Measurements from ENCODE around the gene NR6A1.

Gene NR6A1

GRCh38 chr9:124685217-124685616, 85.9 kb downstream of the NR6A1 start:
- no peak for DNase-seq

DNA sequence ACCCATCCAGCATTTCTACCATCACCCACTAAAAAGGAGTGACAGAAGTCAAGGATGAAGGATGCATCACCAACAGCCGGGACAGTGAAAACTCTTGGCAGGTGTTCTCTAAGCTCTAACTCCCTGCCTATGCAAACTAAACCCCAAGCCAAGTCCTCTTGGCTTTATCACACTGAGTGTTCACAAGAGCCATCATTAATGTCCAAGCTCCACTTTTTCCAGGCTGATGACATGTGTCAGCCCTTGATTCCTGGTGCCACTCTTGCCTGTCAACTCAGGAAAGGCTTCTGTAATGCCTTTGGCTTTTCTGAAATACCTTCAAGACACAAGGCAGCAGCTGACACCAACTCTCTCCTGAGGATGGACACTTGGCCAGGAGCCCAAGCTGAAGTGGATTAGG, 86.9 kb downstream of the NR6A1 start:
- DNase-seq = no peak

DNA sequence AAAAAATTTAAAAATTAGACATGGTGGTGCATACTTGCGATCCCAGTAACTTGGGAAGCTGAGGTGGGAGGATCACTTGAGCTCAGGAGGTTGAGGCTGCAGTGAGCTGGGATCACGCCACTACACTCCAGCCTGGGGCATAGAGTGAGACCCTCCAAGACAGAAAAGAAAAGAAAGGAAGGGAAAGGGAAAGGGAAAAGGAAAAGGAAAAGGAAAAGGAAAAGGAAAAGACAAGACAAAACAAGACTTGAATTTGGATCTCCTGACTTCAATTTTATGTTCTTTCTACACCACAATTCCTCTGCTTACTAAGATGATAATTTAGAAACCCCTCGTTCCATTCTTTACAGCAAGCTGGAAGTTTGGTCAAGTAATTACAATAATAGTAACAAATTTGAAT, 88.1 kb downstream of the NR6A1 start:
- DNase-seq = no peak

DNA sequence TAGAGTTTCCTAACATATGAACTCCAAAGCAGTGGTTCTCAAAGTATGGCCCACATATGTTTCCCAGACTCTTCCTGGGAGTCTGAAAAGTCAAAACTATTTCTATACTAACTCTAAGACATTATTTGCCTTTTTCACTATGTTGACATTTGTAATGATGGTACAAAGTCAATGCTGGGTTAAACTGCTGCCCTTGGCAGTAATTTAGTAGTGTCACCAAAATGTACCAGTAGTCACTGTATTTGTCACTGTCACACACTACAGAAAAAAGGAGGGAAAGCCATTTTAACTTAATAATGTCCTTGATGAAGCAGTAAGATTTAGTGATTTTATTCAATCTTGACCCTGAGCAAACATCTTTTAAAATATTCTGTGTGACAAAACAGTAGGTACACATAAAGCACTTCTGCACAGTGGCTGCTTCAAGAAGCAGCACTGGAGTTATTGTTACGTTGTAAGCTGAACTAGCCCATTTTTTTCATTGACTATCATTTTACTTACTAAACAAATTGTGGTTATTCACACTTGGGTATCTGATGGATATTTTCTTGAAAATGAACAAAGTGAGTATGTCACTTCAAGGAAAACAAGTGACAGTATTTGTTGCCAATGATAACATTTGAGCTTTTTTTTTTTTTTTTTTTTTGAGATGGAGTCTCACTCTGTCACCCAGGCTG, 90.3 kb downstream of the NR6A1 start:
- no peak for DNase-seq

GRCh38 chr9:124680049-124680448, 91.1 kb downstream of the NR6A1 start:
- no peak for DNase-seq

DNA sequence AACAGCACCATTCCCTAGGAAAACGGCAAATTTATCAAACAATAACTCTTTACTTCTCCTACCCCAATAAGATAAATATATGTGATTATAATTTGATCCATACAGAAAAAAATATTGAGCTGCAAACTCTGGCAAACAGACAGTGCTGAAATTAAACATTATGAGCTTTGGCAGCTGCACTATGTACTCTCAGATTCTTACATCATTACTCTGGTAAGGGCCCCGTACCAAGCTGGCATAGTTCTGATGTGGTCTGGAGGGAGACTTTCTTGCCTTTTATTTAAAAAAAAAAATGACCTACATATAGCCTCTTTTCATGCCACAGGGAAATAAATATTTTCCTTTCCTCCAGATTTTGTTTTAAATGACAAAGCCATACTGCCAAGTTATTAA, 95.0 kb downstream of the NR6A1 start:
- no peak for DNase-seq

GRCh38 chr9:124675261-124676158, 95.6 kb downstream of the NR6A1 start:
- no peak for DNase-seq

DNA sequence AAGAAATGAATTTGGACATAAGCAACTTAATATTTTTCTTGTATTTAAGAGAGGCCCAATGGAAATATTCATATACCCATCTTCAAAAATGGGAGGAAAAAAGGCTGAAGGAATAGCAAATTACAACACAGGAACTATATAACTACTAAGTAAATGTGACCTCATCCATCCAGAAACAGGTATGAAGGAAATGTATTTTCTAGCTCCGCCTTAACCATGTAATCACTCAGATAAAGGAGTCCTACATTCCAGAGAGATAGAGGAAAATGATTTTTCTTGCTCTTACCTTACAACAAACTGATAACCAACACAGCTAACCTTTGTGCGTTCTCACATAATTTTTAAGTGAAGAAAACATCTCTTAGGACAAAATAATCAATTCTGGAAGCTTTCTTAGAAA, 96.5 kb downstream of the NR6A1 start:
- no peak for DNase-seq

GRCh38 chr9:124673063-124673462, 98.0 kb downstream of the NR6A1 start:
- DNase-seq = no peak

- no peak for DNase-seq
Measured at GRCh38 chr9:124671861-124672260, 99.2 kb downstream of the NR6A1 start.

DNA sequence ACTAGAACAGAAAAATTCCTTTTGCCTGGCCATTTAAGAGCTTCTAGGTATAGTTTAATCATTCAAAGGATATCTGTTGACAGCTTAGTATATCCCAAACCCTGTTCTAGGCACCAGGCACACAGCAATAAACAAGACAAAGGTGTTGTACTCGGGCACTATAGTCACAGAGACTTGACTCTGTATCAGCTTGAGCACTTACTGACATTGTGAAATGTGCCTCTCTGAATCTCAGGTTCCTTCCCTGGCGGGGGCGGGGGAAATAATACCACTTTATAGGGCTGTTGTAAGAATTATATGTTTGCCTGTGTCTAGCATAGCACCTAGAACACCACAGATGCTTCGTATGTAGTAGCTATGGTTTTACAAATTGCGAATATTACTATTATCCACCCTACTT, 104.5 kb downstream of the NR6A1 start:
- DNase-seq = no peak

DNA sequence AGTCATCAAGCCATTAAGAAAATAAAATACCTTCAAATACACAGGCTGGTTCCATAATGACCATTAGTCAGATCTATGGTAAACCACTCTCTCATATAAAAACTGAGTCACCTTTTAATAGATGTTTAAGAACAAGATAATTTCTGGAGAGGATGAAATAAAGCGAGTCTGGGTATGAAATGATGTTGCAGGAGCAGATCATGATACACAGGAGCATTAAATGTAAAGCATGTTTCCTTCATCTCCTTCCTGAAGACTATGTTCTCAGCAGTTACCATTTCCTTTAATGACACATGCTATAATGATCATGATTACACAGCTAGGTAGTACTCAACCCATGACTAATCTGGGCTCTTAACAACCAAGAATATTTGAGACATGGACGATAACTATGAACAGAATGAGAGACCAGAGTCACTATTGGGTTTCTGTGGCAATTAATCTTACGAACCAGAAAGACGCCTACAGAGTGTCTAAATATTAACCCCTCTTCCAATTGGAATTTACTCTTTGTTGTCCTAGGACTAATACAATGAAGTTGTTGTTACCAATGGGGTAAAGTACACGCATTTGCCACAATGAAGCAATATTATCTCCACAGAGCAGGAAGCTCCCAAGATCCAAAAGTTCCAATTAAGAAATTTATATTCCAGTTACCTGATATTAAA, 105.6 kb downstream of the NR6A1 start:
- no peak for DNase-seq

DNA sequence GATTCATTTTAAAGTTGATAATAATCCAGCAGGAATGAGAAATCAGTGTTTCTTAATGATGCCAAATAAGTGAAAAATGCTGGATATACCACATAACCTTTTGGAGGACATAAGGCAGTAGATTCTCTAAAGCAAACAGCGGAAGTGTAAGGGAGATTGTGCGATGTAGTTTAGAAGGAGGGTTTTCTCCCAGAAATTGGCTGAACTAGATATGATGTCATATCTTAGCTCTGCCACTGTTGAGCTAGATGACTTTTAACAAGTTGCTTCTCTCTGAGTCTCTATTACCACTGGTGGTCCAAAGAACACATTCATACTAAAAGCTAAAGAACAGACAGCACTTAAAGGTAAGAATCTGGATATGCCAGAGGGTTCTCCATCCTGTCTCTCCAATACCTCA, 107.0 kb downstream of the NR6A1 start:
- DNase-seq = no peak

DNA sequence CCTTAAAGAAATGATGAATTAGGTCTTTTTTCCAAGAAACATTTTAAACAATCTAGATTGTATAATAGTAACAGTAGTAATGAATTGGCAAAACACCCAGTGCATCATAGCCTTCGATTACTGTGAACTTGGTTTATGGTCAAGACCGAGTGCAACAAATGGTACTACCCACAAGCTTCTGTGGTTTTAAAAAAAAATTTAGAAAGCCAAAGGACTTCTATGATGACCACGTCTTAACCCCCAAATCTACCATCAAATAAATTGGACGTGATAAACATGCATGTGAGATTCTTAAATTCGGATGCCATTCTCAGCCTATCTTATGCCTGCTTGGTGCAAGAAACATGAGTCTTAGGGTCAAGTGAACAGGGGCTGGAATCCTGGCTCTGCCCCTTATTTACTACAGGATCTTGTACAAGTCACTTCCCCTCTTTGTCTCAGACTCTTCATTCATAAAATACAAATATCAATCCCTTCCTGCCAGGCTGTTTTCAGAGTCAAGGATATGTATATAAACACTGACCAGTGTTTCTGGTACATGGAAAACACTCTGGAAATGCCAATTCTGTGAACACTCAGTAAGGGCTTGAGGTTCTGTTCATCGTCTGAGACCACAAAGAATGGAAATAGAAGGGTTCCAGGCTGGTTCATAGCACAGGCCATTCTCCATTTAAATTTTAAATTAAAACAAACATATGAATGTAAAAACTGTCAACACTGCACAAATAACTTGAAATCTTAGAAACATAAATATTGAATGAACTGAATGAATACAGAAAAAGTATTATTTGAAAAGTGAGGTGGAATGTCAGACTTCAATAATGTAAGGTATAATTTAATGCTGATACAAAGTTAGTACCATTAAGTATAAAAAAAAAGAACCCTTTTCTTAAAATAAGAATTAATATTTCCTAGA, 107.8 kb downstream of the NR6A1 start:
- DNase-seq = no peak

DNA sequence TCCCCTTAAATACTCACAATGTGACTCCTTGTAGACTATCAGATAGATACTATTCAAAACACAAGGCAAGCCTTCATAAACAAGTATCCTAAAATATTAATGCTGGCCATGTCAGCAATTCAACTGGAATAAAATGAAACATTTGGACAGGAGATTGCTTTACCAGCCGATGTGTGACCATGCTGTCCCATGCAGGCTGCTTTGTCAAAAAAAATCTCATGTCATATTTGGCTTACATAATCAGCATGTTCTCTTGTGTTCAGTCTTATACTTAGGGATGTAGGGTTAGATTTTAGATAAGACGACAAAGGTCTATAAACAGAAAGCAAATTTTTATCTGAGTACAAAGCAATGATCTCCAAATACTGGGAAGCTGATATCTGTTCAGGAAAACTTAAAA, 108.5 kb downstream of the NR6A1 start:
- no peak for DNase-seq

- no peak for DNase-seq
Measured at GRCh38 chr9:124661271-124661670, 109.8 kb downstream of the NR6A1 start.

GRCh38 chr9:124660341-124660801, 110.7 kb downstream of the NR6A1 start:
- DNase-seq = peak; percentile 15 to 41 (median 18)

DNA sequence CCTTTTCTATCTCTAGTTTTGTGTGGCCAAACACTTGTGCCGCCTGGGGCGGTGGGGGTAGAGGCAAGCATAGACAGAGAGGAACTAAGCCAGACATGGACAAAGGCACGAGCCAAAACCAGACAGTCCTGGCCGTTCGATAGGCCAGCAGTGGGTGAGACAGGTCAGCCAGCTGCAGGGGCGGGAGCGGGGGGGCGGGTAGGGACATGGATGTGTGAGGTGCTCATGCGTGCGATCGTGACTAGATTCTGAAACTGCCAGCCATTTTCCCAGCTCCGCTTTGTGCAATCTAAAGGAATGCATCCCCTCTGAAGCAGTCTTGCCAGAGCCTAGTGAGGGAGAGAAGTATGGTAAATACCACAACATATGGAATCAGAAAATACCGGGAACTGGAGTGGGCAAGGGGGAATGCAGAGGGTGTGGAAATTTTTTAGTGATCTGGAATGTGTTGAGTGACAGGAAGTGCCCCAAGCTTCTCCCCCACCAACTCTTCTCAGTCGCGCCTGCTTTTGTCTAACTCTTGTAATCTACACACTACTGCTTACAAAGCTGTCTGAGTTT, 111.9 kb downstream of the NR6A1 start:
- DNase-seq = peak; percentile 74 to 86 (median 83)

GRCh38 chr9:124658165-124659017, 112.7 kb downstream of the NR6A1 start:
- DNase-seq = peak; percentile 55 to 76 (median 66)

GRCh38 chr9:124657516-124657915, 113.6 kb downstream of the NR6A1 start:
- no peak for DNase-seq

DNA sequence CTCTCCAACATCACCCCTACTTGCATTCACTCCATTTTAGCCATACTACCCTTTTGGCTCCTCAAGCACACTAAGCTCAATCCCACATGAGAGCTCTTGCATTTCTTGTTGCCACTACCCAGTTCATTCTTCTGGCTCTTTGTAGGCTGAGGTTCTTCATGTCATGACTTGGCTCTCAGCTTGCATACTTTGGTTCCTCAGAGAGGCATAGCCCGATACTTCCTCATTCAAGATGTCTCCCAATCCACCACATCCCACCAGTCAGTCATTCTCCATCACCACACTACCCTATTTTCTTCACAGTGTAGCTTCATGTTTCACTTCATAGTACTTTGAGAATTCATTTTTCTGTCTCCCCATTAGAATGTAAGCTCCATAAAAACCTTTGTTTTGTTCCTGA, 116.7 kb downstream of the NR6A1 start:
- peak; percentile 44 to 71 (median 58) for DNase-seq

Measured in suppressor macrophage (primary cell).